ENCODE results near the gene MOSMO.
"Not testable (repeated sequence)": the region's sequence is repeated elsewhere in the genome, so short reads cannot be mapped to it uniquely, and the experiment has no call there.

Gene MOSMO

DNA sequence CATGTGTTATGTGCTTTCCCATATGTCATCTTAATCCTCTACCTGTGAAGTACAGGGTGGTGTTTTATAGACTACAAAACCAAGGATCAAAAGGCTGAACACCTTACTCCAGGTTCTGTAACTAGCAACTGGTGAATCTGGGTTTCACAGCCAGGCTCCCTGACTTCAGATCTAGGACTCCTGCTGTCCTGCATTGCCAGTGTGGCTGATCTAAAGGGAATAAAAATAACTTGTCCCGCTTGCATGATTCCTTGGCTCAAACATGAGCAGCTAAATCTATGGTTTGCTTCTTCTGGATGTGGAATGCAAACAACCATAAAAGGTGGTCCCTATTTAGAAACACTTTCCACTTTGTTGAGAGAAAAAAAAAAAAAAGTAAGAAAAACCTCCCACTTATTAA lies 80.7 kb downstream of the MOSMO start:
- in situ Hi-C loops (cut with MboI; ENCODE audit: low sequenced_read_pairs): no loop called here

DNA sequence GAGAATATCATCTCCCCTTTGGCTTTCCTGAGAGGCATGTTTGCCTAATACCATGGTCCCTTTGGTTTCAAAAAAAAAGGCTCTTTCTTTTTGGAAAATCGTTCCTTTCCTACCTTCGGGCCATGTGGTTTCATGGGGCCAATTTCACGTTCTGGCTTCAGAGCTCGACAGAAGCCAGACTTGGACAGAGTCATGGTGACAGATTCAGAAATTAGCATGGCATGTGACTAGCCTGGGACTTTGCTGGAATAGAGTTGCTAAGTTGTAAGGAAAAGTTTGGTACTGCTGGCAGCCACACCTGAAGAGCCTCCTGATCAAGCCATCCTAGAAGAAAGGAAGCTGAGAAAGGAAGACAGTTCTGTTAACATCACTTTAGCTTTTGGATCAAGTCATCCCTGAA lies 82.0 kb downstream of the MOSMO start:
- in situ Hi-C loops (cut with MboI; ENCODE audit: low sequenced_read_pairs): no loop called here

DNA sequence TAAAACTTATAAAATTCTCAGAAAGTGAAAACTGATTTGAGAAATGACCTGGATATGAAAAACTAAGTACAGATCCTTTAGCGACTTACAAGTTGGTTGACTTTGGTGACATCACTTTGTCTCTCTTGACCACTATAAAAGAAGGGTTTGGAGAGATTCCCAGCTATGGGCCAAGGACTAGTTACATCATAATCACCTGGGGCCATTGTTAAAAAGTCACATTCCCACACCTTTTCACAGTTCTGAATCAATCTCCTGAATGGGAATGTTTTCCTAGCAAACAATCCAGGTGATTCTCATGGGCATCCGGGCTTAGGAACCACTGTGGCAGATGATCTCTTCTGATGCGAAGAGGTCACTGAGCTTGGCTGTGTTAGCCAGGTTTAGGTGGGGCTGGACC lies 83.8 kb downstream of the MOSMO start:
- in situ Hi-C loops (cut with MboI; ENCODE audit: low sequenced_read_pairs): no loop called here

DNA sequence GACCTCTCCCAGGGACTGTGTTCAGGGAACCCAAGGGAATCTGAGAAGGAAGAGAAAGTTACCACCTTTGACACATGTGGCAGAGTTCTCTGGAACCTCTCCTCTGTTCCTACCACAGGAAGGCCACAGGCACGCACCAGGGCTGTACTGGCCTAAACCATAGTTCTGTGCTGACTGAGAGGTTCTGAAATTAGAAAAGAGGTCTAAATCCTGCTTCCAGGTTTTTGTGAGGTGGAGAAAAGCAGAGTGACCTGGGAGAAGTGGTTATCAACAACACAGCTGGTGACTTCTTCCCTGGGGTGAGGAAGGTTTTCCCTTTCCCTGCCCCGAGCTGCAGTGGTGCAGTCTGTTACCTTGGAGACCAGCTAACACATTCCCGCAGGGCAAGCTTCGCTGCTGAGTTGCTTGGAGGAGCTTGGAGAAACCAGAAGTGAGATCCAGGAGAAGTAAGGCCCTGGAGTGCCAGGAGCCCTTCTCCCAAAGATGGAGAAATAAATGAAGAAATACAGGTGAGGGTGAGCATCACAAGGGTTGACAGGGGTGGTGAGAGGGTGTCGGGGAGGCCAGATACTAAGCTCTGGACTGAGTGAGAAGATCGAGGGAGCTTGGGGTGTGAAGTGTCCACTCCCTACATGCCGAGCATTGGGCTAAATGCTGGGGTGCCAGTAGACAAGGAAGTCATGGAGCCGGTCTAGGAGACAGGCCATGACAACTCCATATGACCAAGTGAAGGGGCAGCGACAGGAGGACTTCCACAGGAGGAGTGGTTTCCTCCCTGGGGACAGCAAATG lies 84.4 kb downstream of the MOSMO start, which contains the start of gene VWA3A:
Gene VWA3A (plus strand): TSS at position 399 of the 791 bp plus-strand sequence. CDS start 97 bp downstream, at position 496.
- in situ Hi-C loops (cut with MboI; ENCODE audit: low sequenced_read_pairs): no loop called here

- in situ Hi-C loops (cut with MboI; ENCODE audit: low sequenced_read_pairs): no loop called here
Measured at GRCh38 chr16:22093331-22093730, 85.4 kb downstream of the MOSMO start.

DNA sequence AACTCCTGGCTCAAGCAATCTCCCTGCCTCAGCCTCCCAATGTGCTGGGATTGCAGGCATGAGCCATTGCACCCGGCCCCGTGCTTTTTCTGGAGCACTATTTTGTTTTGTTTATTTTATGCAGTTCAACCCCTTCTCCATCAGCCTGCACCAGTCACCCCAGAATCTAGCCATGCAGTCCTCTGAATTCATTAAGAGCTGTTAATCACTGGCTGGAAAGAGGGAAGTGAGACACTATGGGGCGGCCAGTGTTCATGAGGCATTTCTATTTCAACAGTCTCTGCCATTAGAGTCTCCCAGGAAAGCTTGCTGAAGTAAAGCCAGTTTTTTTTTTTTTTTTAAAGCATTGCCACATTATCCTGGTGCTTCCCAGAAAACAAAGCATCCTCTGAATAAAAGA lies 86.1 kb downstream of the MOSMO start:
- in situ Hi-C loops (cut with MboI; ENCODE audit: low sequenced_read_pairs): no loop called here

DNA sequence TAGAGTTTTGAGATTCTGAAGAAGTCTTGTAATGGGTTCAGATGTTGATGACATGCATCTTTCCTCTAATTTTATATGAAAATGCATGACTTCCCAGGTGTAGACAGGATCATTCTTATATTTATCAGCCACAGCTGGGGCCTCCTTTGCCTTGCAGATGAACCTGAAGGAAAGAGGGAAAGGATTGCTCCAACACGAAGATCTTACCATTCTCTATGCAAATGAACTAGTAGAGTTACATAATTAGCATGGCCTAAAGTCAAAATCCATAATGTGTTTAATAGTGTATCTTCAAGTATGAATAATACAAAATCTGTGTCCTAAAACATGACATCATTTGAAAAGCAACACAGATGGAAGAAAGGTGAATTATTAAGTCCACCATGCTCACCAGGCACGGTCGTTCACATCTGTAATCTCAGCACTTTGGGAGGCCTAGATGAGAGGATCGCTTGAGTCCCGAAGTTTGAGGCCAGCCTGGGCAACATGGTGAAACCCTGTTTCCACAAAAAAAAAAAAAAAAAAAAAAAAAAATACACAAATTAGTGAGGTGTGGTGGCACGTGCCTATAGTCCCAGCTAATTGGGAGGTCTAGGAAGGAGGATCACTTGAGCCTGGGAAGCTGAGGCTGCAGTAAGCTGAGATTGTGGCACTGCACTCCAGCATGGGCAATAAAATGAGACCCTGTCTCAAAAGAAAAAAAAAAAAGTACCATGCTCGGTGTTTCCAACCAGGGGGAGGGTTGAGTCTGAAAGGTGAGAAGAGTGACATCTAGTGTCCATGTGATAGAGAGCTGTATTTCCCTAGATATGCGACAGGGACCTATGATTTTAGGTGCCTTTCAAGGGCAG lies 90.7 kb downstream of the MOSMO start:
- in situ Hi-C loops (cut with MboI; ENCODE audit: low sequenced_read_pairs): no loop called here

DNA sequence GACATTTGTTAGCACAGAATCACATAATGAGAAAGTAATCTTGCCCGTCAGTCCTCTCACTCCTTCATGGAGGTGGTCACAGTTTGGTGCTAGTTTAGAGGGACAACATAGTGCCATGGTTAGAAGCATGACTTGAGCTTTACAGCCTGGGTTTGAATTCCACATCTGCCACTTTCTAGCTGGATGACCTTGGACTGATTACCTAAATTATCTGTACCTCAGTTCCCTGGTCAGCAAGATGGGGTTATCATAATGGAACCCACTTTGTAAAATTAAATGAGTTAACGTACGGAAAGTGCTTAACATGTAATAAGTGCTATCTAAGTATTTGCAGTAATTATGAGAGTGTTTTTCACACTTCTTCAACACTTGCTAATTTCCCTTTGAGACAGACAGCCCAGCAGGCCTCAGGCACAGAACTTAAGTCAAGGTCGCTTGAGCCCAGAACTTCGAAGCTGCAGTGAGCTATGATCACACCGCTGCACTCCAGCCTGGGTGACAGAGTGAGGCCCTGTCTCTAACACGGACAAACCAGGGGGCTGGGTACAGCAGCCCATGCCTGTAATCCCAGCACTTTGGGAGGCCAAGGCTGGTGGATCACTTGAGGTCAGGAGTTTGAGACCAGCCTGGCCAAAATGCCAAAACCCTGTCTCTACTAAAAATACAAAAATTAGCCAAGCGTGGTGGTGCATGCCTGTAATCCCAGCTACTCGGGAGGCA lies 91.5 kb downstream of the MOSMO start:
- in situ Hi-C loops (cut with MboI; ENCODE audit: low sequenced_read_pairs): no loop called here

DNA sequence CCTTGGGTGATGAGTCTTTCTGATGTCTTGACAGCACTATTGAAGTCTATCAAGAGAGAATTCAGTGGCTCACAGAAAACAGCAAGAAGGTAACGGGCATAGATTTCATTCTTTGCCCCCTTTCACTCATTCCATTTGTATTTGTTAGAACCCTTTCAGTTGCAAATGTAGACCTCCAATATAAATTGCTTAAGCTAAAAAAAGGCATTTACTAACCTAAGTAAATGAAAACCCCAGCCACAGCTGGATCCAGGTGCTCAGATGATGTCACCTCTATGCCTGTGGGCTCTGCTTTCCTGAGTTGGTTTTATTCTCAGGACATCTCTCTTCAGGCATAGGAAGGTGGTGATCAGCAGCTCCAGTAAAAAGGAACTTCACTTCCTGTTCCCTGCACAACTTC lies 95.5 kb downstream of the MOSMO start:
- in situ Hi-C loops (cut with MboI; ENCODE audit: low sequenced_read_pairs): no loop called here

- in situ Hi-C loops (cut with MboI; ENCODE audit: low sequenced_read_pairs): no loop called here
Measured at GRCh38 chr16:22109258-22109898, 101.5 kb downstream of the MOSMO start.

DNA sequence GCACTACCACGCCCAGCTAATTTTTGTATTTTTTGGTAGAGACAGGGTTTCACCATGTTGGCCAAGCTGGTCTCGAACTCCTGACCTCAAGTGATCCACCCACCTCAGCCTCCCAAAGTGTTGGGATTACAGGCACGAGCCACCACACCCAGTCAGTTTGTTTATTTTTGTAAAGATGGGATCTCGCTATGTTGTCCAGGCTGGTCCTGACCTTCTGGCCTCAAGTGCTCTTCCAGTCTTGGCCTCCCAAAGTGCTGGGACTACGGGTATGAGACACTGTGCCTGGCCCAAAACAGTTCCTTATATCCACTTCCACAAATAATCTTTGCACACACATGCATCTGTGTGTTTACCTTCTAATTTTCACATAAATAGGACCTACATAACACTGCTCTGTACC lies 103.7 kb downstream of the MOSMO start:
- in situ Hi-C loops (cut with MboI; ENCODE audit: low sequenced_read_pairs): not testable (repeated sequence)

GRCh38 chr16:22116095-22116700 lies 108.3 kb downstream of the MOSMO start:
- in situ Hi-C loops (cut with MboI; ENCODE audit: low sequenced_read_pairs): no loop called here

- in situ Hi-C loops (cut with MboI; ENCODE audit: low sequenced_read_pairs): no loop called here
Measured at GRCh38 chr16:22117609-22118008, 109.7 kb downstream of the MOSMO start.

GRCh38 chr16:22120440-22120839 lies 112.5 kb downstream of the MOSMO start:
- in situ Hi-C loops (cut with MboI; ENCODE audit: low sequenced_read_pairs): no loop called here

- in situ Hi-C loops (cut with MboI; ENCODE audit: low sequenced_read_pairs): no loop called here
Measured at GRCh38 chr16:22122239-22122638, 114.3 kb downstream of the MOSMO start.

DNA sequence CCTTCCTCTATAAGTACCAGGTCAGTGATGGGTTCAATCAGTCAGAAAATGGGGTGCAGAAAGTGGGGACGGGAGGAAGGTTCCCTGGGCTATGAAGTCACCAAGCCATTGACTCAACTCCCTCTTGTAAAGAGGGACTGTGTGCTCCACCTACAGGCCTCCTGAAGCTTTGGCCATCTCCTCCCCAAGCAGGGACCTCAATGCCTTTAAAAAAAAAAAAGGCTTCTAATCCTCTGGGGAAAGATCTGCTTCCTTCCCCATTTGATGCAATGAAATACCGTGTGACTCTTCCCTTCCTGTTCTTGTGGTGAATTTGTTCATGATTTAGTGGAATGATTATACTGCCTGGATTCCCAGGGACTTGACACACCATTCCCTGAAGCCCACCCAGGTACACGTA lies 115.2 kb downstream of the MOSMO start:
- in situ Hi-C loops (cut with MboI; ENCODE audit: low sequenced_read_pairs): no loop called here

DNA sequence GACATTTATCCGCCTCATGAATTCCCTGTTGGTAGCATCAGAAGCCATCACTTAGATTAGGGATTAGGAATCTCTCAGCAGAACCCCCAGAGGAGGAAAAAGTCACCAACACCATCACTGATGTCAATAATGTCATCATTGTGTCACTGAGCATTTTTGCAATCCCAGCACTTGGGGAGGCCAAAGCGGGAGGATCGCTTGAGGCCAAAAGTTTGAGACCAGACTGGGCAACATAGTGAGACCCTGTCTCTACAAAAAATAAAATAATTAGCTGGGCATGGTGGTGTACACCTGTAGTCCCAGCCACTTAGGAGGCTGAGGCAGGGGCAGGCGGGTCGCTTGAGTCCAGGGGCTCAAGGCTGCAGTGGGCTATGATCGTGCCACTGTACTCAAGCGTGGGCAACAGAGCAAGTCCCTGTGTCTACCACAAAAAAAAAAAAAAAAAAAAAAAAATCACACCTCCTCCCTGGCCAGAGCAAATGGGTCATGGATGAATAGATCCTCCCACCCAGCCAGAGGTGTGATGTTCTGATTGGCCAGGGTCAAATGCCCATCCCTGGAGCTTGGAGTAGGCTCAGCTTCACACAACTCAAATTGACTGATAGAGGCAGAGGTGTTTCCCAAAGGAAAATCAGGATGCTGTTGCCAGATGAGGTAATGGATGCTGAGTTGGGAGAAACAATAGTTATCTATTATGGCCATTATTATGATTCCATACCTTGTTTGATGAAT lies 116.0 kb downstream of the MOSMO start:
- in situ Hi-C loops (cut with MboI; ENCODE audit: low sequenced_read_pairs): no loop called here

GRCh38 chr16:22124583-22125284 lies 116.8 kb downstream of the MOSMO start:
- in situ Hi-C loops (cut with MboI; ENCODE audit: low sequenced_read_pairs): no loop called here

GRCh38 chr16:22126037-22126558 lies 118.2 kb downstream of the MOSMO start:
- in situ Hi-C loops (cut with MboI; ENCODE audit: low sequenced_read_pairs): no loop called here
